ENCODE data around the gene CDKN2B-AS1.

CDKN2B-AS1 gene

GRCh38 chr9:22098643-22099332 is 104.2 kb downstream of the CDKN2B-AS1 start:
- DNase-seq = no peak

DNA sequence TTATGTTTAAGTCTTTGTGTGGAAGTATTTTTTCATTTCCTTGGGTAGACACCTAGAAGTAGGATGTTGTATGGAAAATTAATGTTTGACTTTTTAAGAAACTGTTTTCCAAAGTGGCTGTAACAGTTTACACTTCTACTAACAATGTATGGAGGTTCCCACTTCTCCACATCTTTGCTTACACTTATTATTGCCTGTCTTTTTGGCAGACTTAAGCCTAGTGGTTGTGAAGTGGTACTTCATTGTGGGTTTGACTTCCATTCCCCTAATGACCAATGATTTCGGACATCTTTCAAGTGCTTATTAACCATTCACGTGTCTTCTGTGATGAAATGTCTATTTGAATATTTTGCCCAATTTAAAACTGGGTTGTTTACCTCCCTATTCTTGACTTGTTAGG is 106.0 kb downstream of the CDKN2B-AS1 start:
- DNase-seq = no peak

DNA sequence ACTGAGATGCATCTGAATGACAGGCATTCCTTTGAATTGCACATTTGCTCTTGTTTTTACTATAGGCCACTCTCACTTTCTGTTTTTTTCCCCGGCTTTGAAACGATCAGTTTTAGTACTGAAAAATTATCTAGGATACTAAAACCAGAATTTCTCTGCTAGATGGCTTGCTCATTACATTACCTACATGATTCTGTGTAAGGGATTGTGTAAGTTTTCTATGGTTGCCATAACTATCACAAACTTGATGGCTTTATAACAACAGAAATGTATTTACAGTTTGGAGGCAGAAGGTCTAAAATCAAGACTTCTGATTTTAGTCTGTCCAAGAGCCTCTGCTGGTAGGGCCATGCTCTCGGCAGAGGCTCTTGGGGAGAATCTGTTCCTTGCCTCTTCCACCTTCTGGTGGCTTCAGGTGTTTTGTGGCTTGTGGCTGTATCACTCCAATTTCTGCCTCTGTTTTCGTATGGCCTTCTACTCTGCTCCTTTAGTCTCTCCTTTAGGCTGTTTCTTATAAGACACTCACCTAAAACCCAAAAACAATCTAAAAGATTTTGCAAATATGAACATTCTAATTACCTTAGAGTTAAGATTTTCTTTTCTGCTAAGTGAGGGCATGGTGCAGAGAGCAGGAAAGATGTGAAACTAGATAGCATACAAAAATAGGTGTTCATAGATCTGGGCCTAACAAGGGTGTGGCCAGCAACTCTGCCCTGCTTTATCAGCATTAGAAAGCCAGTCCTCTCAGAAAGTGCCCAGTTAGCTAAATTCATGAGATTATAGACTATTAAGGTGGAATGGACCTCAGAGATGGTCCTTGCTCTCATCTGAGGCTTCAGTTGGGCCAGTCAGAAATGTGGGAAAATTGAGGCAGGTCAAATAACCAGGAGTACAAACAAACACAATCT is 107.8 kb downstream of the CDKN2B-AS1 start:
- no peak for DNase-seq

- no peak for DNase-seq
Measured at GRCh38 chr9:22103685-22104575, 109.3 kb downstream of the CDKN2B-AS1 start.

DNA sequence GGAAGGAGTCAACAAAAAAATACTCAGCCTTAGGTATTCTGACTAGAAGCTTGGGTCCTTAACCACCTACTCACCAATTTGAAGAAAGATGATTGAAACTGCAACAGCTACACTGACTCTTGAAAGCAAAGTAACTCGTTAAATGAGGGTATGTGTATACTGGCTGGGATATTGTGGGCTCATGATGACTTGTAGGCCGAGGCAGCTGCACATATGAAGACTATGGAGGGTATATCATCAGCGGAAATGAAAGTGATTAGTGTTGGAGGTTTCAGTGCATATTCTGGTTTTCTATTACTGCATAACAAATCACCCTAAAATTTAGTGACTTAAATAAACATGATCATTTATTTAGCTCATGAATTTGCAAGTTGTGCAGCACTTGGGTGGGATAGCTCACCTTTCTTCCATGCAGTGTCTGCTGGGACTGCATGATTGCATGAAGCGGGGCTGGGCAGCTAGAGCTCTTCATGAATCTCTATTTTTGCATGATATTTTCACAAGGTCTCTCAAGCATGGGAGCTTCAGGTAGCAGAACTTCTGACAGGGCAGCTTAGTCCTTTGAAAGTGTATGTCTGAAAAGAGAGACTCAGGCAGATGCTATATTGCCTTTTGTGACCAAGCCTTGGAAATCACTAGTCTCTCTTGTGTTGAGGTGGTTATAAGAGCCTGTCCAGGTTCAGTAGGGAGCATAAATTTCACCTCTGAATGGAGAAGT is 110.6 kb downstream of the CDKN2B-AS1 start:
- no peak for DNase-seq

DNA sequence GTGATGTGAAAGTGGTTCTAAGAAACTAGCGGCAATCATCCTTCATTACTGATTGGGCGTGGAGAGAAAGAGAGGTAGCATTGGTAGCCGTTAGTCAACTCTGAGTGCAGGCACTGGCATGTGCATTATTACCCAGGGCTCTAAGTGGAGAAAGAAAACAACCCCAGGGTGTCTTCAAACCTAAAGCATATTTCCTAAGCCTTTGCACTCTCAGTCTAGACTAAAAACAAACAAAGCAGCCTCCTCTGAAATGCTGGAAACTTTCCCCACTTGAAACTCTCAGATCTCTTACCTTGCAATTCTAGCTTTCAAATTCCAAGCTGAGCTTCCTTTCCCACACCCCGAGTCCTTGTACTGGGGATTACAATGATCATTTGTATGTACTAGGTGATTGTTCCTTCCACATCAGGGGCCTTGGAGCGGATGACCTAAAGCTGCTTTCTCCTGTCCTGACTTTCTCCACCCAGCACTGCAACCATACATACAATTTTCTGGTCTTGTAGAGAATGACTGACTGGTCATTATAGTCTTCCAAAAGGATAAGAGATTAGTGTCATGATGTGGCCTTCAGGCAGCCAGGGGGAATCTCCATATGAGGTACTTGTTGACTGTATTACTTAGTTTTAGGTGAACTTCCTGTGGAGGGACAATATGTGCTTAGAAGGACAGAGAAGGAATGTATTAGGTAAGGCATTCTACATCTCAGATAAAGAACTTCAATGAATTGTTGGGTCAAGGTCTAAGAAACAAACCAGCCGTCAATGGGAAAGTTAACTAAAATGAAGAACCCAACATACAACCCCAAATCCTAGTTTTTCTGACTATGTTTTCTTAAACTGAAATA is 112.8 kb downstream of the CDKN2B-AS1 start:
- DNase-seq = no peak

- no peak for DNase-seq
Measured at GRCh38 chr9:22108581-22109370, 114.2 kb downstream of the CDKN2B-AS1 start.

- no peak for DNase-seq
Measured at GRCh38 chr9:22111176-22111953, 116.8 kb downstream of the CDKN2B-AS1 start.

GRCh38 chr9:22111954-22112247 is 117.3 kb downstream of the CDKN2B-AS1 start:
- no peak for DNase-seq

- no peak for DNase-seq
Measured at GRCh38 chr9:22112870-22113821, 118.6 kb downstream of the CDKN2B-AS1 start.

DNA sequence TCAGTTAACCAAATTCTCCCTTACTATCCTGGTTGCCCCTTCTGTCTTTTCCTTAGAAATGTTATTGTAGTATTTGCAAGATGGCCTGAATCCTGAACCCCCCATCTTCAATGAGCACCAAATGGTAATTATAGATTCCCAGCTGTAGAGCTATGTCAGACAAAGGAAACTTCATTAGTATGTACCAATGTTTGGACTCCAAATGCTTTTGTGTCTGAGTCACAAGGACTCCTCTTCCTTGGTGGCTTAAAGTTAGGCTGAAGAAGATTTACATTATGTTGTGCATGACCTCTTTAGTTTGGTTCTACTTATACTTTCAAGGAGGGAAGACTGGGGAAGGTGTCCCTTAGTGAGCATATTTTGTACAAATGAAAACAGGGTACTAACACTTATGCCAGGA is 120.4 kb downstream of the CDKN2B-AS1 start:
- no peak for DNase-seq

DNA sequence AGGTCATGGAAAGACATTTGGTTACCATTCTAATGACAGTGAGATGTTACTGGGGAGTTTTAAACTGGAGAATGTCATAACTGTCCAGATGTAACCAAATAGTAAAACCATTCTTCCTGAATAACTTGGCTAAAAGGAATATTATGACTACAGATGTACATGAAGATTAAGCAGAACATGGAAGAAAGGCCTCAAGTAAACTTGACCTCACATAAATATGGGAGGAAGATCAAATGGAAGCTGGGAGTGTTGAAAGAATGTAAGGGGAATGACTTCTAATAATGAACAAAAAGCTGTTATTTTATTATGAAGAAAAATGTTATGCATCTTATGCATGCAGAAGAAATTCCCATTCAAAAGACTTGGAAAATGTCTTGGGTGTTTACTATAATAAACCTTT is 122.2 kb downstream of the CDKN2B-AS1 start:
- no peak for DNase-seq

- DNase-seq = no peak
Measured at GRCh38 chr9:22117511-22118384, 123.2 kb downstream of the CDKN2B-AS1 start.

DNA sequence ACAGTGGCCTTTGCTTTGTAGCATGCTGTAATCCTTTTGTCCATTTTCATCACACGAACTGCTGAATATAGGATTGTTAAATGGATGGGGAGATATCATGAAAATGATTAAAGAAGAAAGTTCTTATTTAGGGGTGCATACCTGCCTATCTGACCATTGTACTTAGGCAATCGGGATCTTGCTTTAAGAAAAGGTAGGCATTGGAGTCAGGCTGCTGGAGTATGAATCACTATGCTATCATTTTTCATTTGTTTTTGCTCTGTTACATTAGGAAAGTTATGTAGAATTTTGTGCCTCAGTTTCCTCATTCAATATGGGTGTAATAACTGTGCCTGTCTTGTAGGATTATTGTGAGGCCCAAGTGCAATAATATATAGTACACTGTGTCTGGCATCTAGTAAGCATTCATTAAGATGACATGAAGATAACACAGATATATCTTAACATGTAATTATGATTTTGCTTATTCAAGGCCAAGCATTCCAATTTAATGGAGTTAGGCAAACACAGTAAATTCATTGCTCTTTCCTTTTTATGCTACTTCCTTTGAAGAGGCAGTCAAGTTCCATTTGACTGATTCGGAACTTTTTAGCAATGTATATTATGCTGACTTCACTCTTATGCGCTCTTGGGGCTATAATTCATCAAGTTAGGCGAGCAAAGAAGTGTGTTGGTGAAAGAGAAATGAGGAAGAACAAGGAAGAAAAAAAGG is 124.4 kb downstream of the CDKN2B-AS1 start:
- no peak for DNase-seq

DNA sequence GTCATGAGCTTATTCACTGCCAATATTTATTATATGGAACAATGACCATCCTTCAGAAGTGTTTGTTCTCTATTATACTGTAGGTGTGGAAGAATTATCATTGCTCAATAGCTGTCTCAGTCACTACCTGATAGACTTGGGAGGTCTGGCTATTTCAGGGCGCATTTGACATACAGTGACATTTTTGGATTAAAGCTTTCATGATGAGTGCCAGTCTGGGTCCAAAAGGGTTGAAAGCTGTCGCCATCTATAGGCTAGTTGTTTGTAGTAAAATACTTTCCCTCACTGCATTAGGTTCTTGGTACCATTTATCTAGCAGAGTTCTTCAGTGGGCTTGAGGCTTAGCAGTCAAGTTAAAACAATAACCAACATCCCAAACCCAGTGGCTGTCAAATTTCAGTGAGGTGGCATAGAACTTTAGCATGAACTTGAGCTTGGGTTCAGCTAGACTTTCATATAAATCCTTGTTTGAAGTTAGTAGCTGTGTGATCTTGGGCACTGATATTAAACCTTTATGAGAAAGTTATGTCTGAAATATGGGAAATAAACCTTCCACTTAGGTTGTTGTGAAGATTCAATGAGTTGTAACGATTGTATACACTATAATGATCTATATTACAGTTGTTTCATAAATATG is 125.0 kb downstream of the CDKN2B-AS1 start:
- DNase-seq = no peak

GRCh38 chr9:22120159-22120549 is 125.6 kb downstream of the CDKN2B-AS1 start:
- DNase-seq = no peak

DNA sequence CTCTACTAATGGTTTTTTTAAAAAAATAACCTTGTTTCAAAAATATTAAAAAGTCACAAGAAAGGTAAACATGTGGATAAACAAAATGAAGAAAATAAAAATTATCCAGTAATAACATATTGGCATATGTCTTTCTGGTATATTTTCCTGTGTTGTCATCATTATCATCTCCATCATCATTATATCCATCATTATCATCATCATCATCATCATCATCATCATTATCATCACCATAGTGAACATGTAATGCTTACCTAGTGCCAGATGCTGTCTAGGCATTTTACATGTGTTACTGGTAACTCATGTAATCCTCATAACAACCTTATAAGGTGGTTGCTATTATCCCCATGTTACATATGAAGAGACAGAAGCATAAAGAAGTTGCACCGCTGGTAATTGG is 126.0 kb downstream of the CDKN2B-AS1 start:
- no peak for DNase-seq

Data from KG1 (cell line).